ENCODE measurements around the gene COPG1. TPM values are rescaled to one million over a fixed set of nuclear protein-coding genes. Genes with fewer than 3 reads are reported as not detected.

COPG1 gene
- total RNA-seq, 1 experiment from 2014 or later, result 157 TPM

DNA sequence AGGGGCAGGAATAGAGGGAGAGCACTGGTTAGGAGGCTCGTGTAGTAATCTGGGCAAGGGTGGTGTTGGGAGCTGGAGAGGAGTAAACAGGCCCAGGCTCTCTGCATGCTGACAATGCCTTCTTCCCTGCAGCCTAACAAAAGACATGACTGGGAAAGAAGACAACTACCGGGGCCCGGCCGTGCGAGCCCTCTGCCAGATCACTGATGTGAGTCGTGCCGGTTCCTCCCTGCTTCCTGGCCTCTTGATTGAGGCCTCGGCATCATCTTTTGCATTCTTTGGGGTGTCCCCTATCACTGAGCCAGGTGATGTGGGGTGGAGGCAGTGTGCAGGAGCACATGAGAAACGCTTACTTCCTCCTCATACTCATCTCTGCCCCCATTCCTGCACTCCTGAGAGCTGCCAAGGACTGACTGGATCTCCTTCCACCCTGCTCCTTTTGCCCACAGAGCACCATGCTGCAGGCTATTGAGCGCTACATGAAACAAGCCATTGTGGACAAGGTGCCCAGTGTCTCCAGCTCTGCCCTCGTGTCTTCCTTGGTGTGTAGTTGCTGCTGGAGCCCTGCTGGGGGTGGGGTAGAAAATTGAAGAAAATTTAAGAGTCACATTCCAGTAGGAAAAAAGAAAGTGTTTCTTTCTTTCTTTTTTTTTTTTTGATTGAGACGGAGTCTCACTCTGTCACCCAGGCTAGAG is 5.3 kb downstream of the COPG1 start:
- Histone ChIP-seq H3K36me3 (ENCODE audit: insufficient read depth, low read length, poor library complexity, severe bottlenecking) (peaks cover 68% of the 10 kb centered on the region), H3K27me3 (replicated peaks; ENCODE audit: insufficient read depth, low read depth, low read length, poor library complexity) (no peaks in the 10 kb centered on the region), H3K9me3 (ENCODE audit: low read depth, low read length, poor library complexity, severe bottlenecking) (no peaks in the 10 kb centered on the region), H3K4me3 (ENCODE audit: low read depth, low read length, poor library complexity, severe bottlenecking) (no peak overlapping the region), H3K27ac (ENCODE audit: low read depth, low read length, poor library complexity, severe bottlenecking) (no peak overlapping the region), H3K4me1 (ENCODE audit: insufficient read depth, low read length, poor library complexity, severe bottlenecking) (no peaks in the 10 kb centered on the region)
- no peak for DNase-seq (ENCODE audit: low spot score)
- CTCF ChIA-PET, result no interaction called here
- POLR2A ChIA-PET (ENCODE audit: low non-redundant PET), result interaction anchor here (0.7 kb wide), 1 partner anchor 43 kb away, joined by 5 read pairs; no protein-coding TSS in a partner anchor
- TF ChIP-seq EZH2 (IDR thresholded peaks at IDR 0.05; ENCODE audit: borderline replicate concordance, low read depth, low read length, poor library complexity, severe bottlenecking), result no peak
- TF ChIP-seq, protein P1, sequence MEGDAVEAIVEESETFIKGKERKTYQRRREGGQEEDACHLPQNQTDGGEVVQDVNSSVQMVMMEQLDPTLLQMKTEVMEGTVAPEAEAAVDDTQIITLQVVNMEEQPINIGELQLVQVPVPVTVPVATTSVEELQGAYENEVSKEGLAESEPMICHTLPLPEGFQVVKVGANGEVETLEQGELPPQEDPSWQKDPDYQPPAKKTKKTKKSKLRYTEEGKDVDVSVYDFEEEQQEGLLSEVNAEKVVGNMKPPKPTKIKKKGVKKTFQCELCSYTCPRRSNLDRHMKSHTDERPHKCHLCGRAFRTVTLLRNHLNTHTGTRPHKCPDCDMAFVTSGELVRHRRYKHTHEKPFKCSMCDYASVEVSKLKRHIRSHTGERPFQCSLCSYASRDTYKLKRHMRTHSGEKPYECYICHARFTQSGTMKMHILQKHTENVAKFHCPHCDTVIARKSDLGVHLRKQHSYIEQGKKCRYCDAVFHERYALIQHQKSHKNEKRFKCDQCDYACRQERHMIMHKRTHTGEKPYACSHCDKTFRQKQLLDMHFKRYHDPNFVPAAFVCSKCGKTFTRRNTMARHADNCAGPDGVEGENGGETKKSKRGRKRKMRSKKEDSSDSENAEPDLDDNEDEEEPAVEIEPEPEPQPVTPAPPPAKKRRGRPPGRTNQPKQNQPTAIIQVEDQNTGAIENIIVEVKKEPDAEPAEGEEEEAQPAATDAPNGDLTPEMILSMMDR (conservative IDR thresholded peaks at IDR 0.05; ENCODE audit: low read depth, low read length), result no peak
- BruUV-seq (replicated peaks), result no TSS peak
- intact Hi-C loops (cut with micrococcal nuclease; ENCODE audit: unreplicated experiment), result no loop called here

DNA sequence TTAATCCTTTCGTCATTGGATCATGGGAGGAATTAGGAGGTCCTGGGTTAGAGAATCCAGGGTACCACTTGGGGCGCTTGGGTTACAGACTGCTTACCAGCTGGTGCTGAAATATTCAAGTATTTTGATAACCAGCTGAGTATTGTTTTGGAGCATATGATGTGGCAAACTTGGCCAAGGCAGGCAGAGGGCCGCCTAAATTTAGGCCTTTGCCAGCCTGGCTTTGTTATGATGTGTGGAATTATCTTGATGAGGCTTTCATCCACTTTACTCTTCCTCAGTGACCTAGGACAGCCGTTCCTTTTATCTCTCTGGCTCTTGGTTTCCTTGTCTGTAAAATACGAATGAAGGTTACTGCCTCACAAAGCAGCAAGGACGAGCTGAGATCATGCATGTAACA is 6.9 kb downstream of the COPG1 start:
- TF ChIP-seq, protein P1 (conservative IDR thresholded peaks at IDR 0.05; ENCODE audit: low read depth, low read length), result no peak
- no peak for TF ChIP-seq EZH2 (IDR thresholded peaks at IDR 0.05; ENCODE audit: borderline replicate concordance, low read depth, low read length, poor library complexity, severe bottlenecking)
- Histone ChIP-seq H3K36me3 (ENCODE audit: insufficient read depth, low read length, poor library complexity, severe bottlenecking) (peaks cover 84% of the 10 kb centered on the region), H3K9me3 (ENCODE audit: low read depth, low read length, poor library complexity, severe bottlenecking) (no peaks in the 10 kb centered on the region), H3K27ac (ENCODE audit: low read depth, low read length, poor library complexity, severe bottlenecking) (no peak overlapping the region), H3K4me3 (ENCODE audit: low read depth, low read length, poor library complexity, severe bottlenecking) (no peak overlapping the region), H3K4me1 (ENCODE audit: insufficient read depth, low read length, poor library complexity, severe bottlenecking) (no peaks in the 10 kb centered on the region), H3K27me3 (replicated peaks; ENCODE audit: insufficient read depth, low read depth, low read length, poor library complexity) (no peaks in the 10 kb centered on the region)
- CTCF ChIA-PET, result no interaction called here
- POLR2A ChIA-PET (ENCODE audit: low non-redundant PET), result no interaction called here
- no TSS peak for BruUV-seq (replicated peaks)
- intact Hi-C loops (cut with micrococcal nuclease; ENCODE audit: unreplicated experiment), result no loop called here
- no peak for DNase-seq (ENCODE audit: low spot score)

DNA sequence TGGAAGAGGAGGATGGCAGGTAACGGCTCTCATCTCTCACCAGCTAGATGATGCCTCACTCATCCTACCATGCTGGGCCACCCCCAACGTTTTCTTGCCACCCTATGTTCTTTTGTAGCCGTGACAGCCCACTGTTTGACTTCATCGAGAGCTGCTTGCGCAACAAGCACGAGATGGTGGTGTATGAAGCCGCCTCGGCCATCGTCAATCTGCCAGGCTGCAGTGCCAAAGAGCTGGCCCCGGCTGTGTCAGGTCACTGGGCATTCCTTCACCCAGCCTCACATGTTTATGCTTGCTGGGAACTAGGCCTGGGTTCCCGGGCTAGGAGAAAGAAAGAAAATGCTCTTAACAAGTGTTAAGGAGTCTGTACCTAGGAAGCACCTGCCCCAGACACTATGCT is 8.2 kb downstream of the COPG1 start:
- no peaks in the 10 kb centered on the region for H3K27me3 ChIP-seq (replicated peaks; ENCODE audit: insufficient read depth, low read depth, low read length, poor library complexity)
- no peaks in the 10 kb centered on the region for H3K9me3 ChIP-seq (ENCODE audit: low read depth, low read length, poor library complexity, severe bottlenecking)
- no TSS peak for BruUV-seq (replicated peaks)
- intact Hi-C loops (cut with micrococcal nuclease; ENCODE audit: unreplicated experiment), result no loop called here
- no peaks in the 10 kb centered on the region for H3K4me1 ChIP-seq (ENCODE audit: insufficient read depth, low read length, poor library complexity, severe bottlenecking)
- POLR2A ChIA-PET (ENCODE audit: low non-redundant PET), result no interaction called here
- no peak overlapping the region for H3K4me3 ChIP-seq (ENCODE audit: low read depth, low read length, poor library complexity, severe bottlenecking)
- H3K27ac ChIP-seq (ENCODE audit: low read depth, low read length, poor library complexity, severe bottlenecking), result no peak overlapping the region
- H3K36me3 ChIP-seq (ENCODE audit: insufficient read depth, low read length, poor library complexity, severe bottlenecking), result peaks cover 85% of the 10 kb centered on the region
- TF ChIP-seq EZH2 (IDR thresholded peaks at IDR 0.05; ENCODE audit: borderline replicate concordance, low read depth, low read length, poor library complexity, severe bottlenecking), result no peak
- TF ChIP-seq, protein P1 (conservative IDR thresholded peaks at IDR 0.05; ENCODE audit: low read depth, low read length), result no peak
- DNase-seq (ENCODE audit: low spot score), result no peak
- CTCF ChIA-PET, result no interaction called here
